Kidney (tissue), 14 donors: Measurements from ENCODE around the gene FAT4. TPM values are rescaled to one million over a fixed set of nuclear protein-coding genes. Genes with fewer than 3 reads are reported as not detected.

Experiments used
- DNase-seq, 5 donors: peaks; one replicate each; pipeline ENCODE4 v3.0.0-alpha.2; 2013 to 2020
- FAIRE-seq: peaks from 2 replicates; lab custom pipeline; 2012; peaks lifted over from hg19 to GRCh38; lab: Jason Lieb, UNC
- H3K27ac ChIP-seq, 2 donors: one replicate each; pipeline ENCODE4 v1.7.0; 2013; ENCODE audit warnings: low read depth in 2 of 2, low read length in 2 of 2, inconsistent platforms in 1 of 2
- H3K27me3 ChIP-seq: one replicate; pipeline ENCODE4 v1.7.1; 2013; ENCODE audit warnings: low read length, inconsistent platforms; ENCODE audit not compliant: control insufficient read depth, insufficient read depth
- H3K36me3 ChIP-seq, 3 donors: one replicate each; pipeline versions ENCODE4 v1.7.0 to v1.7.1; 2013; ENCODE audit warnings: low read length in 3 of 3, control low read depth in 1 of 3, inconsistent platforms in 1 of 3; ENCODE audit not compliant: insufficient read depth in 3 of 3, control insufficient read depth in 2 of 3
- H3K4me1 ChIP-seq, 3 donors: one replicate each; pipeline versions ENCODE4 v1.7.0 to v1.7.1; 2013; ENCODE audit warnings: low read length in 3 of 3, inconsistent platforms in 1 of 3, low read depth in 1 of 3; ENCODE audit not compliant: control insufficient read depth in 2 of 3, insufficient read depth in 2 of 3
- H3K4me3 ChIP-seq, 3 donors: one replicate each; pipeline versions ENCODE4 v1.7.0 to v1.8.1; 2013; ENCODE audit warnings: low read length in 3 of 3, control low read depth in 1 of 3, inconsistent platforms in 1 of 3
- H3K9ac ChIP-seq, 3 donors: one replicate each; pipeline versions ENCODE4 v1.7.0 to v1.7.1; 2013; ENCODE audit warnings: low read length in 3 of 3, control low read depth in 1 of 3, inconsistent platforms in 1 of 3
- H3K9me3 ChIP-seq, 3 donors: one replicate each; pipeline versions ENCODE4 v1.7.0 to v1.7.1; 2013; ENCODE audit warnings: low read length in 3 of 3, control low read depth in 1 of 3, inconsistent platforms in 1 of 3; ENCODE audit not compliant: control insufficient read depth in 2 of 3, insufficient read depth in 1 of 3
- intact Hi-C: fragments of 100-400 bp; cut with DNase I; formaldehyde crosslinking; loops from one replicate; pipeline ENCODE4 v1.11.1; 2022
- polyA plus RNA-seq: library from polyadenylated mRNA; stranded (reverse); fragments of 350-450 nt; fragmentation: Illumina TruSeq; extraction: RNeasy Lipid Tissue Mini Kit (QIAGEN cat#74804); gene quantifications from one replicate; pipeline ENCODE4 v1.2.3, GENCODE V29; 2014; ENCODE audit warnings: low read depth, low replicate concordance; ENCODE audit not compliant: insufficient read depth
- total RNA-seq: library from RNA; stranded (reverse); fragmentation: NEBNext Ultra II Directional; extraction: Animal tissue kit (Norgen Biotek cat#: 25700); gene quantifications from one replicate; pipeline ENCODE4 v1.2.1, GENCODE V29; 2021
- TF ChIP-seq, protein P1 (sequence below): IDR thresholded peaks from 3 replicates; pipeline ENCODE4 v1.5.1; 2012; ENCODE audit warnings: mild to moderate bottlenecking, moderate library complexity, borderline replicate concordance; ENCODE audit not compliant: insufficient read depth; ENCODE audit errors: extremely low read depth
- donor health status: control.
- donor health status: control.
- donor health status: control.
- donor health status: control.
- donor health status: control.
- donor health status: DM: yes; HTN: yes; CAD: no.
- donor health status: Normal renal cell carcinoma (clear cell type).

Gene FAT4
- total and polyA plus RNA-seq, 2 donors from 2014 or later = 0.99 to 11.3 TPM

DNA sequence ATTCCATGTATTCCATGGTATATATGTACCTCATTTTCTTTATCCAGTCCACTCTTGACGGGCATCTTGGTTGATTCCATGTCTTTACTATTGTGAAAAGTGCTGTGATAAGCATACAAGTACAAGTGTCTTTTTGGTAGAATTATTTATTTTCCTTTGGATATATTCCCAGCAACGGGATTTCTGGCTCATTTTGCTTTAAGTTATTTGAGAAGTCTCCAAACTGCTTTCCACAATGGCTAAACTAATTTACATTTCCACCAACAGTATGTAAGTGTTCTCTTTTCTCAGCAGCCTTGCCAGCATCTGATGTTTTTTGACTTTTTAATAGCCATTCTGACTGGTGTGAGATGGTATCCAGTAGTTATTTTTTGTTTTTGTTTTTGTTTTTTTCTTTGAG is 17.6 kb upstream of the FAT4 start:
- Histone ChIP-seq H3K9me3 (no peaks in the 10 kb centered on the region), H3K36me3 (no peaks in the 10 kb centered on the region), H3K4me3 (no peak overlapping the region), H3K27ac (no peak overlapping the region), H3K27me3 (no peaks in the 10 kb centered on the region), H3K9ac (no peak overlapping the region), H3K4me1 (no peaks in the 10 kb centered on the region)
- DNase-seq = no peak
- intact Hi-C loops = no loop called here
- TF ChIP-seq, protein P1, sequence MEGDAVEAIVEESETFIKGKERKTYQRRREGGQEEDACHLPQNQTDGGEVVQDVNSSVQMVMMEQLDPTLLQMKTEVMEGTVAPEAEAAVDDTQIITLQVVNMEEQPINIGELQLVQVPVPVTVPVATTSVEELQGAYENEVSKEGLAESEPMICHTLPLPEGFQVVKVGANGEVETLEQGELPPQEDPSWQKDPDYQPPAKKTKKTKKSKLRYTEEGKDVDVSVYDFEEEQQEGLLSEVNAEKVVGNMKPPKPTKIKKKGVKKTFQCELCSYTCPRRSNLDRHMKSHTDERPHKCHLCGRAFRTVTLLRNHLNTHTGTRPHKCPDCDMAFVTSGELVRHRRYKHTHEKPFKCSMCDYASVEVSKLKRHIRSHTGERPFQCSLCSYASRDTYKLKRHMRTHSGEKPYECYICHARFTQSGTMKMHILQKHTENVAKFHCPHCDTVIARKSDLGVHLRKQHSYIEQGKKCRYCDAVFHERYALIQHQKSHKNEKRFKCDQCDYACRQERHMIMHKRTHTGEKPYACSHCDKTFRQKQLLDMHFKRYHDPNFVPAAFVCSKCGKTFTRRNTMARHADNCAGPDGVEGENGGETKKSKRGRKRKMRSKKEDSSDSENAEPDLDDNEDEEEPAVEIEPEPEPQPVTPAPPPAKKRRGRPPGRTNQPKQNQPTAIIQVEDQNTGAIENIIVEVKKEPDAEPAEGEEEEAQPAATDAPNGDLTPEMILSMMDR = no peak
- FAIRE-seq = no peak

DNA sequence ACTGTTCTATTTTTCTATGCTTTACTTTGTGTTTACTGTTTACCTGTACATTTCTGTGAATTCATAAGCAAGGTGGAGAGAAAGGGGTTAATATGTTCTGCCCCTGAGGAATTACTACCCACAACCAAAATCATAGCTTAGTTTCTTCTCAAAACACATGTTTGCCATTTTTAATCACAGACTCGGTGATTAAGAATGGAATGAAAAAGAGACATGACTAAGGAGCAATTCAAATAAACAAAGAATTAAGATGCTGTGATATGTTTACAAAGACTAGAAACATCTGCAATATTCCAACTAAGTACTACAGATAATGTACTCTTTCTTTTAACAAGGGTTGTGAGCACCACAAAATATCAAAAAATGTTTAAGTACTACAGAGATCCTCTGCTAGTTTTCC is 11.7 kb upstream of the FAT4 start:
- Histone ChIP-seq H3K27ac (no peak overlapping the region), H3K9me3 (no peaks in the 10 kb centered on the region), H3K36me3 (no peaks in the 10 kb centered on the region), H3K4me1 (peaks cover 0 to 4% (median 0%) of the 10 kb centered on the region in 3 donors), H3K4me3 (no peak overlapping the region), H3K9ac (no peak overlapping the region), H3K27me3 (no peaks in the 10 kb centered on the region)
- TF ChIP-seq, protein P1 = no peak
- FAIRE-seq = no peak
- no peak for DNase-seq
- intact Hi-C loops = no loop called here

DNA sequence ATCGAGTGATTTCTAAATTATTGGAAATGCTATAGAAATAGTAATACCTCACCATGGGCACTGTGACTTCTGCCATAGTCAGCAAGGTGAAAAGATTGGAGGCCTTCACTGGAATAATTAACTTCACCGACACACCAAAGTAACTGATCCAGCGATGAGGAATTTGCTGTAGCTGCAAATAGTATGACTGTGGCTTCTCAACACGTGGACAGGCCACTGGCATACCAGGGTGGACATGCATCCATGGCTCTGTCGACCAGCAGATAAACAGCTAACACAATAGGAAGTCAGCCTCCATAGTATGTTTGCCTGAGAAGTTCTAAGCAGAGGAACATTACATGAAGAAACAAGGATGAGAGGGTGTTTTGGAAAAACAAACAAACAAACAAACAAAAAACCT is 10.9 kb upstream of the FAT4 start:
- no peaks in the 10 kb centered on the region for H3K9me3 ChIP-seq
- TF ChIP-seq, protein P1 = no peak
- H3K4me1 ChIP-seq = peaks cover 0 to 4% (median 0%) of the 10 kb centered on the region in 3 donors
- intact Hi-C loops = no loop called here
- no peaks in the 10 kb centered on the region for H3K27me3 ChIP-seq
- FAIRE-seq (no peak), DNase-seq (peak in 3 of 5 donors; percentile 18 to 30 (median 21))
- H3K36me3 ChIP-seq = no peaks in the 10 kb centered on the region
- no peak overlapping the region for H3K9ac ChIP-seq
- H3K27ac ChIP-seq = no peak overlapping the region
- no peak overlapping the region for H3K4me3 ChIP-seq

DNA sequence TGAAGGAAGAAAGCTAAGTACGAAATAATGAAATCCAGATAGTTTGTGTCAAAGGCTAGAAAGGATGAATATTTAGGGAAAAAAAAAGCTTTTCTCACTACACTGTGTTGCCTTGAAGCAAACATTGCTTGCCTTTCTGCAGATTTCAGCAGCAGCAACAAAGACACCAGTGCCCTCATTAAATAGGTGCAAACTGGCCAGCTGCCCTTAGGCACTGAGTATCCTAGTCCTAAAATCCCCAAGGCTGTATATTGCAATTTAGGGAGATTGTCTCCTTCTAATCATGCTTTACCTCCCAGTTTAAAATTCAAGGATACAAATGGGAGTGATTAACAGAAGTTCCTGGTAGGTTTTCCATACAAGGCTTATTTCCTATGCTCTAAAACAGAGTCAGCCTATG is 8.6 kb upstream of the FAT4 start:
- no peak overlapping the region for H3K9ac ChIP-seq
- no peak for DNase-seq
- no peaks in the 10 kb centered on the region for H3K9me3 ChIP-seq
- TF ChIP-seq, protein P1 = no peak
- no peak overlapping the region for H3K4me3 ChIP-seq
- H3K4me1 ChIP-seq = peaks cover 0 to 4% (median 0%) of the 10 kb centered on the region in 3 donors
- H3K36me3 ChIP-seq = no peaks in the 10 kb centered on the region
- no peak overlapping the region for H3K27ac ChIP-seq
- intact Hi-C loops = no loop called here
- H3K27me3 ChIP-seq = no peaks in the 10 kb centered on the region
- FAIRE-seq = no peak
